Spleen (tissue), 7 donors: ENCODE results near the gene TOM1L2.
A peak's percentile ranks its signal among the peaks of the same experiment; 100 is the strongest.

ENCODE experiments used
- CTCF ChIP-seq, 11 experiments: fragments of 200-600 bp in 7 of 11; fragments of 450-650 bp in 4 of 11; sonication (generic) in 4 of 11; IDR thresholded peaks in 8 of 11; conservative IDR thresholded peaks in 3 of 11; 1 replicate in 7 of 11; 2 replicates in 4 of 11; pipeline versions ENCODE4 v1.4.0 to v1.8.0; 2016 to 2021; ENCODE audit warnings: antibody characterized with exemption in 11 of 11, inconsistent platforms in 4 of 11, mild to moderate bottlenecking in 1 of 11
- POLR2A ChIP-seq, 3 donors: fragments of 450-650 bp; IDR thresholded peaks; one replicate each; pipeline ENCODE4 v1.5.1; 2017; ENCODE audit warnings: antibody characterized with exemption in 3 of 3, mild to moderate bottlenecking in 1 of 3
- POLR2AphosphoS5 ChIP-seq, 3 donors: sonication (generic); formaldehyde crosslinking; IDR thresholded peaks; one replicate each; pipeline ENCODE4 v1.5.1; 2017; ENCODE audit warnings: antibody characterized with exemption in 3 of 3
- donor health status: DM: no; HTN: no; CAD: no; lungs with moderate emphysema.
- donor health status: DM: no; HTN: no; CAD: no.
- donor health status: DM: no; HTN: no; CAD: no.

GRCh38 chr17:17941015-17941414 lies 31.2 kb downstream of the TOM1L2 start:
- TF ChIP-seq POLR2A (IDR thresholded peaks at IDR 0.05) (no peak), CTCF (IDR thresholded peaks at IDR 0.05 in 8 of 11, conservative IDR thresholded peaks at IDR 0.05 in 3 of 11) (no peak), POLR2AphosphoS5 (IDR thresholded peaks at IDR 0.05) (peak in 2 of 3 donors; percentile 10 to 32)
